ENCODE data around the gene HRAS. TPM values are rescaled to one million over a fixed set of nuclear protein-coding genes. Genes with fewer than 3 reads are reported as not detected.

The HRAS gene
- total RNA-seq, 2 experiments from 2014 or later = 46.0 to 48.7 TPM

- Mint-ChIP-seq H3K4me3 (peak overlapping the region; percentile 76), H3K27ac (no peak overlapping the region)
Measured at GRCh38 chr11:534396-535209, 773 bp downstream of the HRAS start.

DNA sequence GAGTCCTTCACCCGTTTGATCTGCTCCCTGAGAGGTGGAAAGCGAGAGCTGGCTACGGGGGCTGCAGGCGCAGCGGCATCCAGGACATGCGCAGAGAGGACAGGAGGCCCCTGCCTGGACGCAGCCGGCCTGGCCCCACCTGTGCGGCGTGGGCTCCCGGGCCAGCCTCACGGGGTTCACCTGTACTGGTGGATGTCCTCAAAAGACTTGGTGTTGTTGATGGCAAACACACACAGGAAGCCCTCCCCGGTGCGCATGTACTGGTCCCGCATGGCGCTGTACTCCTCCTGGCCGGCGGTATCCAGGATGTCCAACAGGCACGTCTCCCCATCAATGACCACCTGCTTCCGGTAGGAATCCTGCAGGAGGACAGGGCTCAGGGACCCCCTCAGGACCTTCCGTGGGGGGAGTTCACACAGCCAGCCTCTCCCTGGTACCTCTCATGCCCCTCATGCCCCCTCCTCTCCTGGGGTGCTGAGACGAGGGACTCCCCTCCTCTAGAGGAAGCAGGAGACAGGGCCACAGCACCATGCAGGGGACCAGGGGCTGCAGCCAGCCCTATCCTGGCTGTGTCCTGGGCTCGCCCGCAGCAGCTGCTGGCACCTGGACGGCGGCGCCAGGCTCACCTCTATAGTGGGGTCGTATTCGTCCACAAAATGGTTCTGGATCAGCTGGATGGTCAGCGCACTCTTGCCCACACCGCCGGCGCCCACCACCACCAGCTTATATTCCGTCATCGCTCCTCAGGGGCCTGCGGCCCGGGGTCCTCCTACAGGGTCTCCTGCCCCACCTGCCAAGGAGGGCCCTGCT is 1.6 kb downstream of the HRAS start:
- no peaks in the 10 kb centered on the region for H3K9me3 Mint-ChIP-seq
- no peak overlapping the region for H3K4me3 Mint-ChIP-seq
- no peak for DNase-seq
- H3K27me3 Mint-ChIP-seq = no peaks in the 10 kb centered on the region
- H3K36me3 Mint-ChIP-seq = peaks cover 2% of the 10 kb centered on the region
- H3K27ac Mint-ChIP-seq = no peak overlapping the region
- peaks cover 12% of the 10 kb centered on the region for H3K4me1 Mint-ChIP-seq

More at GRCh38 chr11:534396-535209, 773 bp downstream of the HRAS start:
- Mint-ChIP-seq H3K36me3 (peaks cover 2% of the 10 kb centered on the region), H3K27me3 (no peaks in the 10 kb centered on the region), H3K9me3 (no peaks in the 10 kb centered on the region), H3K4me1 (peaks cover 12% of the 10 kb centered on the region)
- DNase-seq = peak; percentile 36

GRCh38 chr11:532986-533585 is 2.3 kb downstream of the HRAS start:
- no peaks in the 10 kb centered on the region for H3K27me3 Mint-ChIP-seq
- H3K27ac Mint-ChIP-seq = no peak overlapping the region
- no peaks in the 10 kb centered on the region for H3K9me3 Mint-ChIP-seq
- peaks cover 2% of the 10 kb centered on the region for H3K36me3 Mint-ChIP-seq
- peaks cover 11% of the 10 kb centered on the region for H3K4me1 Mint-ChIP-seq
- no peak overlapping the region for H3K4me3 Mint-ChIP-seq
- no peak for DNase-seq

- peaks cover 2% of the 10 kb centered on the region for H3K36me3 Mint-ChIP-seq
- no peak for DNase-seq
- no peaks in the 10 kb centered on the region for H3K27me3 Mint-ChIP-seq
- H3K4me3 Mint-ChIP-seq = no peak overlapping the region
- H3K4me1 Mint-ChIP-seq = peaks cover 7% of the 10 kb centered on the region
- H3K9me3 Mint-ChIP-seq = no peaks in the 10 kb centered on the region
- H3K27ac Mint-ChIP-seq = no peak overlapping the region
Measured at GRCh38 chr11:532527-532985, 2.8 kb downstream of the HRAS start.

DNA sequence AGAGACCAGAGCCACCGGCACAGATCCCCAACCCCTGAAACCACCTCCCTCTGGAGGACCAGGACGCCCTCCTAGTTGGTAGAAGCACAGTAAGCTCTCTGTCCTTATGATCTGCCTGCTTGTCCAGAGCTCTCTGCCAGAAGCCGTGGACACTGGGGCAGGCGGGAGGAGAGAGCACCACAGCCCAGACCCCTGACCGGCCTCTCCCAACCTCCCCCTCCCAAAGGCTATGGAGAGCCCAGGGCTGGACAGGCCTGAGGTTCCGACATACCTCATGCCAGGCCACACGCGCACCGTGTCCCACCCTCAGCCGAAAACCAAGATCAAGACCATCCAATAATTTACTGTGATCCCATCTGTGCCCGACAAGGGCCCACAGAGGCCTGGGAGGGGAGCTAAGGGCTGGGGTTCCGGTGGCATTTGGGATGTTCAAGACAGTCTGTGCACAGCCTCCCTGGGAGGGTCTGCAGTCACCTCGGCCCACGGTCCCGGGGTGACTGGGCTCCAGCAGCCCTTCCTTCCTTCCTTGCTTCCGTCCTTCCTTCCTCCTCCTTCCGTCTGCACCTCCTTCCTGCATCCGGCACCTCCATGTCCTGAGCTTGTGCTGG is 3.4 kb downstream of the HRAS start:
- Mint-ChIP-seq H3K27ac (no peak overlapping the region), H3K9me3 (no peaks in the 10 kb centered on the region), H3K4me3 (no peak overlapping the region), H3K4me1 (peaks cover 7% of the 10 kb centered on the region), H3K36me3 (peaks cover 2% of the 10 kb centered on the region), H3K27me3 (no peaks in the 10 kb centered on the region)
- DNase-seq = no peak

GRCh38 chr11:530960-531831 is 4.2 kb downstream of the HRAS start:
- Mint-ChIP-seq H3K4me3 (no peak overlapping the region), H3K9me3 (no peaks in the 10 kb centered on the region), H3K27ac (no peak overlapping the region), H3K36me3 (peaks cover 2% of the 10 kb centered on the region), H3K27me3 (no peaks in the 10 kb centered on the region), H3K4me1 (peaks cover 4% of the 10 kb centered on the region)
- DNase-seq = no peak

GRCh38 chr11:529728-530411 is 5.5 kb downstream of the HRAS start:
- H3K36me3 Mint-ChIP-seq = peaks cover 2% of the 10 kb centered on the region
- H3K9me3 Mint-ChIP-seq = no peaks in the 10 kb centered on the region
- H3K4me1 Mint-ChIP-seq = peaks cover 2% of the 10 kb centered on the region
- no peak overlapping the region for H3K4me3 Mint-ChIP-seq
- DNase-seq = no peak
- H3K27me3 Mint-ChIP-seq = no peaks in the 10 kb centered on the region
- no peak overlapping the region for H3K27ac Mint-ChIP-seq

- no peaks in the 10 kb centered on the region for H3K27me3 Mint-ChIP-seq
- peaks cover 2% of the 10 kb centered on the region for H3K36me3 Mint-ChIP-seq
- no peak for DNase-seq
- H3K4me1 Mint-ChIP-seq = peaks cover under 1% of the 10 kb centered on the region
- H3K9me3 Mint-ChIP-seq = no peaks in the 10 kb centered on the region
- no peak overlapping the region for H3K27ac Mint-ChIP-seq
- H3K4me3 Mint-ChIP-seq = no peak overlapping the region
Measured at GRCh38 chr11:528815-529727, 6.3 kb downstream of the HRAS start.

DNA sequence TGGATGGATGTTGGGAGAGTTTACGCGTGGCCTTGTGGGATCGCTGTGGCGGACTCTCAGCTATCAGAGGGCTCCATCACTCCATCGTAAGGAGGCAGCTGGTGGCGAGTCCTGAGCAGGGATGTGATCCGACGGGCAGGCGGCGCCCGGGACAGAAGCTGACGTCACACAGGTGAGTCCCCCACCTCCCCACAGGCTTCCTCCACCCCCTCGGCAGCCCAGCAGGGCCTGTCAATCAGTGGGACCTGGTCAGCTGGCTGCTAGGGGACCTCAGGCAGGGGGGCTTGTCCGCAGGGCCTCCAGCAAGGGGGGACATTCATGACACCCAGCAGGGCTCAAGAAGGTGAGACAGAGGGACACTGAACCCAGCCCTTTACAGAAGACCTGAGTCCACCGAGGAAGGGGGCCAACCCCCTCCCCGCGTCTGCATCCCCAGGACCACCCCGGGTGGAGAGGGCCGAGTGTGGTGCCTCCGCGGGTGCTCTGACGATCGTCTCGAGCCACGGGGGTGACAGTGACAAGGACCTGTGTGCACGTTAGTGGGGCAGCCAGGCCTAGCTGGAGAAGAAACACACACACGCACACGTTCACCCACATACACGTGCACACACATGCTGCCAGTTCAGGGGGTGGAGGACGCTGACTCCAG is 7.1 kb downstream of the HRAS start:
- Mint-ChIP-seq H3K4me3 (no peak overlapping the region), H3K27ac (no peak overlapping the region), H3K36me3 (peaks cover 5% of the 10 kb centered on the region), H3K9me3 (no peaks in the 10 kb centered on the region), H3K4me1 (no peaks in the 10 kb centered on the region), H3K27me3 (no peaks in the 10 kb centered on the region)
- no peak for DNase-seq

GRCh38 chr11:526192-526591 is 9.2 kb downstream of the HRAS start:
- no peak for DNase-seq
- no peaks in the 10 kb centered on the region for H3K4me1 Mint-ChIP-seq
- peaks cover 3% of the 10 kb centered on the region for H3K36me3 Mint-ChIP-seq
- H3K9me3 Mint-ChIP-seq = no peaks in the 10 kb centered on the region
- no peak overlapping the region for H3K4me3 Mint-ChIP-seq
- no peaks in the 10 kb centered on the region for H3K27me3 Mint-ChIP-seq
- no peak overlapping the region for H3K27ac Mint-ChIP-seq

GRCh38 chr11:521177-521688 is 14.1 kb downstream of the HRAS start:
- no peaks in the 10 kb centered on the region for H3K9me3 Mint-ChIP-seq
- H3K4me1 Mint-ChIP-seq = peaks cover 4% of the 10 kb centered on the region
- DNase-seq = no peak
- no peak overlapping the region for H3K4me3 Mint-ChIP-seq
- H3K27me3 Mint-ChIP-seq = no peaks in the 10 kb centered on the region
- H3K27ac Mint-ChIP-seq = no peak overlapping the region
- H3K36me3 Mint-ChIP-seq = peaks cover 15% of the 10 kb centered on the region

DNA sequence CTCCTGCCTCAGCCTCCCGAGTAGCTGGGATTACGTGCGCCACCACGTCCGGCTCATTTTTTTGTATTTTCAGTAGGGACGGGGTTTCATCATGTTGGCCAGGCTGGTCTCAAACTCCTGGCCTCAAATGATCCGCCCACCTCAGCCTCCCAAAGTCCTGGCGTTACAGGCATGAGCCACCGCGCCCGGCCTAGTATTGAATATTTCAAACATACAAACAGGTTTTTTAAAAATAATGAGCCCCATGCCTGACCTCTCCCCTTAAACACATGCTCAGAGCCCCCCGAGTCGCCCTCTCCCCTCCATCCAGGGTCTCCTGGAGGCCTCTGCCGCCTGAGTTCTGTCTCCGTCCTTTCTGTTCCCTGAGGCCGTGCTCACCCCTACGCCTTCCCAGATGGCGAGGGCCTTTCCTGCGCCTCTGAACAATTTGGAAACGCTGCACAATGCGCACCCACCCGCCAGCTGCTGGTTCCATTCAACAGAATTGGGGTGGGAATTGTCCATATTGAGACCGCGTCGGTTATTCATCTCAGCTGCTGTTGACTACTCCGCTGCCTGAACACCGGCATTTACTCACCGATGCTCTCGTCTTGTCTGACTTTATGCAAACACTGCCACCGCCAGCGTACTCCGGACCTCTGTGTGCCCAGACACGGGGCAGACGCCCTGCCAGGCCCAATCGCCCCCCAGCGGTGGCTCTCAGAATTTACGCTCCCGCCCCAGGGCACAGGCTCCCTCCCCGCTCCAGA is 14.8 kb downstream of the HRAS start:
- H3K9me3 Mint-ChIP-seq = no peaks in the 10 kb centered on the region
- peak overlapping the region; percentile 40 for H3K4me3 Mint-ChIP-seq
- H3K36me3 Mint-ChIP-seq = peaks cover 19% of the 10 kb centered on the region
- no peak for DNase-seq
- no peak overlapping the region for H3K27ac Mint-ChIP-seq
- H3K4me1 Mint-ChIP-seq = peaks cover 4% of the 10 kb centered on the region
- no peaks in the 10 kb centered on the region for H3K27me3 Mint-ChIP-seq

Measured in activated naive CD8-positive, alpha-beta T cell treated with anti-CD3 and anti-CD28 coated beads for 36 hours (primary cell).